HG03575 (cell line): Measurements from ENCODE around the gene GP9.
A peak's percentile ranks its signal among the peaks of the same experiment; 100 is the strongest.

ENCODE experiments used
- ATAC-seq: cut with Tn5 transposase; IDR thresholded peaks from one replicate; pipeline ENCODE4 v1.9.1; 2021; ENCODE audit not compliant: unreplicated experiment, insufficient number of reproducible peaks, low FRiP score; ENCODE audit errors: extremely low read depth

The GP9 gene

DNA sequence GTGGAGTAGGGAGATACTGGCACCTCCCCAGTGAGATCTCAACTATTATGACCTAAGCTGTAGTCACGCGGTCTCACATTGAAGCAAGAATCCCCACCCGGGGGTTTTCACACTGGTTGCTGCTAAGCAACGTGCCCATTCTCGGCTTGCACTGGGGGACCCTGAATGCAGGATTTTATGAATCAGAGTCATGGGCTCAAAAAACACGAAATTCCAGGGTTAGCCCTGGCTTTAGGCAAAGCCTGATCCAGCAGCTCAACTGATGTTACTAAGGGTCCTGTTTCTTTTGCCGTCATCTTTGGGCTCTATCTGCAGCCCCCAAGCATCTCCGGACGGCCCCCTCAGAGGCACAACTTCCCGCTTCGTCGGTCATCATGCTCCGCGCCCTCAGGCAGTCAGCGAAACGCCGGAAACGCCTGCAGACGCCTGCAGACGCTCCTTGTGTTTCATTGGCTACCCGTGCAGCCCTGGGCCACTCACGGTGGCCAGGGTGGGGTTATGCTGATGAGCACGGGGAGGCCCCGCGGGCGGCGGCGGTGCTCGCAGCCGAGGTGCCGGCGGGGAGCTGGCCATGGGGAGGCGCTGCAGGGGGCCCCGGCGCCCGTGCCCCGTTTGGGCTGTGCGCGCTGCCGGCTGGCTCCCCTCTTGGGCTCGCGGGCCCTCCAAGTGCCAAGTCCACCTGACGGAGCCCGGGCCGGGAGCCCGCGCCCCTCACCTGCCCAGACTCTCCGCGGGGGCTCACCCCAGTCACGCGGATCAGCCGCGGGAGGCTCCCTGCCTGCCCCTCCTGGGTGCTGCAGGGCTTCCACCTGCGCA is 33.6 kb upstream of the GP9 start:
- ATAC-seq = peak; percentile 86

GRCh38 chr3:129027544-129027880 is 33.1 kb upstream of the GP9 start:
- ATAC-seq = no peak

- no peak for ATAC-seq
These were observed 31.7 kb upstream of the GP9 start for GRCh38 chr3:129028866-129029265.

DNA sequence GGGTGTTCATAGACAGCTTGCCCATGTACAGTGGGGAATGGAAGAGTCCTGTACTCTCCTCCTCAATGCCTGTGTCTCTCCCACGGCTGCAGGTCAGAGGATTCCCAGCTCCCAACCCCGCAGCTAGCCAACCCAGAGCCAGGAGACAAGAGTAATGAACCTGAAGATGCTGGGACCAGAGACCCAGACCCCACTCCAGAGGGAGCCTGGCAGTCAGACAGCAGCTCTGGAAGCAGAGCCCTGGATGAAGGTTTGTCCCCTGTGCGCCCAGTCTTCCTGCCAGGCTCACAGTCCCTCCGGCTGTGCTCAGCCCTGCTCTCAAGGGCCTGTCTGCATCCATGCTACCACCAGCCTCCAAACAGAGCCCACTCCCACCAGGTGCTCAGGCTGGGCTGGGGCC is 30.0 kb upstream of the GP9 start:
- ATAC-seq = no peak

GRCh38 chr3:129031476-129032215 is 28.9 kb upstream of the GP9 start:
- no peak for ATAC-seq

DNA sequence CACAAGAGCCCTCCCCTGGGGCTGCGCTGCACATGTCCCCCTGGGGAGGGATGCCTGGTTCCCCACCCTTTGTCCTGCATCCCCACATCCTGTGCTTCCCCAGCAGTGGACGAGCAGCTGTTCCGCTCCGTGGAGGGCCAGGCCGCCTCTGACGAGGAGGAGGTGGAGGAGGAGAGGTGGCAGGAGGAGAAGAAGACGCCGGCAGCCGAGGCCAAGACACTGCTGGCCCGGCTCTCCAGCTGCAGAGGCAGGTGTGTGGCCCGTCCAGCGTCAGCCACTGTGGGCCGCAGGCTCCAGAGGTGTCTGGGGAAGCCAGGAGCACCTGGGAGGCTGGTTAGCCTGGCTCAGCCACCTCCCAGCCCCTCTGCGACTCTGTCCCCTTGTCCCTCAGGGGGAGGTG is 27.9 kb upstream of the GP9 start:
- no peak for ATAC-seq

DNA sequence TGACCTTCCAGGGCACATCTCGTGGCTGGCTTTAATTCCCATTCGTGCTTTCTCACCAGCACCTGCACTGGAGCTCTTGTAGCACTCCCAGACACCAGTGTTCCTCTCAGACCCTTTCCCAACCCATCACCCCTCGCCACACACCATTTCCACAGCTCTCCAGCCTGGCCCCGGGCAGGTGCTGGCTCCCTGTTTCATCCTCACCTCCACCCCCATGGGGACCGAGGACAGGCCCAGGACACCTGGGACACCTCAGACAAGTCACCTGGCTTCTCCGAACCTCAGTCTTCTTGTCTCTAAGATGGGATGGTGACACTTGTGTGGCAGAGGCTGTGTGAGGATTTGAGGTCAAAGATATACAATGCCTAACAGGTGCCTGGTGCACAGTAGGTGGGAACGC is 27.4 kb upstream of the GP9 start:
- ATAC-seq = no peak

DNA sequence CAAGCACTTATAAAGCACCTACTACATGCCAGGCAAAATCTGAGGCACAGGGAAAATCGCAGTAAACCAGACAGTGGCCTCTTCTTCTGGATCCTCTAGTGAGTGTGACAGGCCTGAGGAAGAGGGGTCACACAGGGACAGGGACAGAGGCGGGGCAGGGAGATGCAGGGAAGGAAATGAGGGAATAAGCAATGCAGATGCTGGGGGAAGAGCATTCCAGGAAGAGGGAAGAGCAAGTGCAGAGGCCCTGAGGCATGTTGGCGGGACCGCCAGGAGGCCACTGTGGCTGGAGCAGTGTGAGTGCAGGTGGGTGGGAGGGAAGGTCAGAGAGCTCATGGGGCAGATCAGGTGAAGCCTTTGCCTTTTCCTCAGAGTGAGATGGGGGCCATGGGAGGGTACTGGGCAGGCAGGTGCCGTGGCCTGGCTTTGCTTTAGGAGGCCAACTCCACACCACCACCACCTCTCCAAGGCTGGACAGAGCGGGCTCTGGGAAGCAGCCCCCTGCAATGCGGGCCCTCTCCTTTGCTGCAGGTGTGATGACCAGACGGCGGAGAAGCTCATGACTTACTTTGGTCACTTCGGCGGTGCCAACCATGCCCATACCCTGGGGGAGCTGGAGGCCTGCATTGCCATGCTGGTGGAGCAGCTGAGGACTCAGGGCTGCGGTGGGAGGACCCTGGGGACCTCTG is 26.8 kb upstream of the GP9 start:
- ATAC-seq = no peak

DNA sequence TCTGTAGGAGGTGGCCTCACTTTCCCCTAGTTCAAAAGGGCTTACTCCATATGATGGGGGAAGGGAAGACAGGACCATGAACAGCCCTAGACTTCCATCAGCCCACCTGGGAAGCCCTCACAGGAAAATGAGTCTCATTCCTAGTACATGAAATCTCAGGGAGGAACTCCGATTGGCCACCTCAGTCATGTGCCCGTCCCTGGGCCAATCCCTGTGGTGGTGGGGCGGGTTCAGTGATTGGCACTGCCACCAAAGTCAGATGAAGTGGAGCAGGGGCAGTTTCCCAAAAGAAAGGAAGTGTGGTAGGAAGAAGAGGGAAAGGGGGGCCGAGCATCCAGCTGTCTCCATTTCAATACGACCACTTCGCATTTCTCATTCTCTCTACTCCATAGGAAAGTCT is 25.9 kb upstream of the GP9 start:
- no peak for ATAC-seq

GRCh38 chr3:129035360-129036221 is 25.0 kb upstream of the GP9 start:
- ATAC-seq = no peak

GRCh38 chr3:129036222-129037092 is 24.1 kb upstream of the GP9 start:
- ATAC-seq = no peak

- ATAC-seq = no peak
These were observed 23.5 kb upstream of the GP9 start for GRCh38 chr3:129037093-129037419.

DNA sequence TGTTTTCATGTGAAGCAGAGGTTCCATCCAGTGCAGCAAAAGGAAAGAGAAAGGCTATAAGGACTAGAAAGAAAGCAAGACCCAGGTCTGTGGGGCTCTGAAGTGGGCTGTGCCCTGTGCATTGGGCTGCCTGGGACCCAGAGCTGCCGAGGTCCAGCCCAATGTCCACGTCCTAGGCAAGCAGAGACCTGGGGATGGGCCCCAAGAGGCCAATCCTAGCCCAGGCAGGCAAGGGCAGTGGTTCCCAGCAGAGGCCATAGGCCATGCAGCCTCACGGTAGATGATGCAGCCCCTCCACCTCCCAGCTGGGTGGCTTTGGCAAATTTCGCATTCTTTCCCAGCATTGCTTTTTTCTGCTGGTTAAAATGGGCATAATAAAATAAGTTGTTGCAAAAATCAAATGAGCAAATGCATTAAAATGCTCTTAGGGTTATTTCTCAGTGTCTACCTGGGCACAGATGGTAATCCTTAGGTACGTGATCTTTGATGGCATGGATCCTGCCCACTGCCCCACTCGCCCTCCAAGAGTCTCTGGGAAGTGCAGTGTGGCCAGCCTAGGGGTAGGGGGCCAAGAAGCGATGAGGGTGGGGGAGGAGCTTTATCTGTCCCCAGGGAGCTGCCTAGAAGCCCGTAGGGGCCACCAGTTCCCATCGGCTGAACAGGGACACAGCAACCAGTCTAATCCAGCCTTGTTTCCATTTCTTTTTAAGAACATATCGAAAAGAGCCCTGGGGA is 22.3 kb upstream of the GP9 start:
- ATAC-seq = no peak

DNA sequence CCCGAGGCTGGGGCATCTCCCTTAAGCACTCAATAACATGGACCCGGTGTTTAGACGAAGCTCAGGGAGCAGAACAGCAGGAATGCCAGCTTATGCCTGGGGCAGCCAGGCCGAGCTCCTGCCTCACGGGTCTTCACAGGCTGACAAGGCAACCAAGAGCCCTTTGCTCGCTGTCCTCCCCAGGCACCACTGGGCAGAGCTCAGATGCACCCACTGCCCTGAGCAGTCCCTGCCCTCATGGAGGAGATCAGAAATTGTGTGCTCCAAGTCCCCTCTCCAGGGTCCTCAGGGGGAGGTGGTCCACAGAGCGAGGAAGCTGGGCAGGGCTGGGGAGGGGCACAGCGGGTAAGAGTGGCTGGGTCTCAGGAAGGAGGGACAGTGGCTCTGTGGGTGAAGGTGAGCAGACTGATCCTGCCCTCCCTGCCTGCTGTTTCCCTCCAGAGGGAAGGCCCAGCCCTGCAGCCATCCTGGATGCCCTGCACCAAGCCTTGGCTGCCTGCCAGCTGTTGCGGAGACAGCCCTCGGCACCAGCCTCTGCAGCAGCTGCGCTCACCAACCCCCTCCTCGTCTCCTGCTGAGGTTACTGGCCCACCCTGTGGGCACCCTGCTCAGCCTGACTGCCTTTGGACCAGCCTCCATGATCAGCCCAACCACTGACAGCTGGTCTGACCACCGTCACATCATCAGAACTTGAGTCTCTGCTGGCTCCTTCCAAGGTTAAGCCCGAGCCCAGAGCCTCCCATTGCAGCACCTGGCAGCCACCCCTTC is 21.1 kb upstream of the GP9 start:
- ATAC-seq = no peak

GRCh38 chr3:129040039-129040336 is 20.6 kb upstream of the GP9 start:
- no peak for ATAC-seq

- ATAC-seq = no peak
These were observed 19.8 kb upstream of the GP9 start for GRCh38 chr3:129040579-129041300.

DNA sequence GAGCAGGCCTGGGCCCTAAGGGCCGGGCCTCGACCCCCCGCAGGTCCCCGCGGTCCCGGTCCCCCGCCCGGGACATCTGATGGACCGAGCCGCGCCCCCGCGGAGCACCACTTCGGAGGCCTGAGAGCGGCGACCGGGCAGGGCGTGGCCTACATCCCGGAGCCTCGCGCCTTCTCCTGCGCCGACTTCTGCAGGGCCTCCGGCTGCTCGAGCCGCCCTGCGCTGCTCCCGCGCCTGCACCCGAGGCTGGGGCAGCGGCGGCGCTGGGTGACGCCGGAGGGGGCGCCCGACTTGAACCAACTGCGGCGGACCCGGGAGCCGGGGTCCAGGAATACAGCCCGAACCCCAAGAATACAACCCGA is 14.9 kb upstream of the GP9 start:
- no peak for ATAC-seq
